22Rv1 (cell line): ENCODE results near the gene CTNND2.

ENCODE experiments used
- CTCF ChIP-seq: fragments of 450-650 bp; IDR thresholded peaks from 2 replicates; pipeline ENCODE4 v1.5.1; 2017; ENCODE audit warnings: mild to moderate bottlenecking
- ZFX ChIP-seq: fragments of 450-650 bp; IDR thresholded peaks from 2 replicates; pipeline ENCODE4 v1.6.1; 2017; ENCODE audit warnings: antibody characterized with exemption, borderline replicate concordance

- TF ChIP-seq CTCF (no peak), ZFX (no peak)
These were observed 896.9 kb downstream of the CTNND2 start for GRCh38 chr5:11007269-11007870.
